ENCODE measurements around the gene HEXIM2.
"Not testable (repeated sequence)": the region's sequence is repeated elsewhere in the genome, so short reads cannot be mapped to it uniquely, and the experiment has no call there.

HEXIM2 gene, protein sequence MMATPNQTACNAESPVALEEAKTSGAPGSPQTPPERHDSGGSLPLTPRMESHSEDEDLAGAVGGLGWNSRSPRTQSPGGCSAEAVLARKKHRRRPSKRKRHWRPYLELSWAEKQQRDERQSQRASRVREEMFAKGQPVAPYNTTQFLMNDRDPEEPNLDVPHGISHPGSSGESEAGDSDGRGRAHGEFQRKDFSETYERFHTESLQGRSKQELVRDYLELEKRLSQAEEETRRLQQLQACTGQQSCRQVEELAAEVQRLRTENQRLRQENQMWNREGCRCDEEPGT

DNA sequence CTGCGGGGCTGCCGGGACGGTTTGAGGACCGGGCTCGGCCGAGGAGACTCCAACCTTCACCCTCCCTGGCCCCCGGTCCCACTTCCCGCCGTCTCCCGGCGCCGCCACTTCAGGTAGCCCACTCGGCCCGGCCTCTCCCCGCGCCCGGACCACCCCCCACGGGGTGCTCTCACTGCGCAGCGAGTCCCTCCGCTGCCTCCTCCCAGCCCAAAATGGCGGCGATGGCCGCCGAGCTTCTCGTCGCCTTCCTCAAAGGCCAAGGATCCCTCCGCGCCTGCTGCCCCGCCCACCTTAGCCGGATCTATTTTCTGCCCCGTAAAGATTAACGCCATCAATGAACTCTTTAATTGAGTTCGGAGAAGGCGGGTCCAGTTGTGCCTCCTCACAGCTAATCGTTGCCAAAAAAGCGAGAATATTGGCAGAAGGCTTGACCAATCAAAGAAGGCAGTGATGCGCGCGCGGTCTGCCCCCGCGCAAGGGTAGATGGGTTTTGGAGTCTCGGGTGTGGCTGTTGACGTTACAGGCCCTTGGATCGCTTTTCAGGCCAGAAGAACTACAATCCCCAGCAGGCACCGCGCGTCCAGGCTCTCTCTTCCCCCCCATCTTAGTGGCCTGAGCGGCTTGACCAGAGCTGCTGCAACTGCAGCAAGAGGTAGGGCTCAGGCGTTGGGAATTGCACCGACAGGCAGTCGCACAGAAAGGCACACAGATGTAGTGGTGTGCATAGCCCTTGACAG is at the start of gene HEXIM2:
Gene HEXIM2 (plus strand): TSS at position 588 of the 737 bp plus-strand sequence. CDS start 919 bp downstream, outside the sequence.
- DNase-seq: peak; percentile 98

DNA sequence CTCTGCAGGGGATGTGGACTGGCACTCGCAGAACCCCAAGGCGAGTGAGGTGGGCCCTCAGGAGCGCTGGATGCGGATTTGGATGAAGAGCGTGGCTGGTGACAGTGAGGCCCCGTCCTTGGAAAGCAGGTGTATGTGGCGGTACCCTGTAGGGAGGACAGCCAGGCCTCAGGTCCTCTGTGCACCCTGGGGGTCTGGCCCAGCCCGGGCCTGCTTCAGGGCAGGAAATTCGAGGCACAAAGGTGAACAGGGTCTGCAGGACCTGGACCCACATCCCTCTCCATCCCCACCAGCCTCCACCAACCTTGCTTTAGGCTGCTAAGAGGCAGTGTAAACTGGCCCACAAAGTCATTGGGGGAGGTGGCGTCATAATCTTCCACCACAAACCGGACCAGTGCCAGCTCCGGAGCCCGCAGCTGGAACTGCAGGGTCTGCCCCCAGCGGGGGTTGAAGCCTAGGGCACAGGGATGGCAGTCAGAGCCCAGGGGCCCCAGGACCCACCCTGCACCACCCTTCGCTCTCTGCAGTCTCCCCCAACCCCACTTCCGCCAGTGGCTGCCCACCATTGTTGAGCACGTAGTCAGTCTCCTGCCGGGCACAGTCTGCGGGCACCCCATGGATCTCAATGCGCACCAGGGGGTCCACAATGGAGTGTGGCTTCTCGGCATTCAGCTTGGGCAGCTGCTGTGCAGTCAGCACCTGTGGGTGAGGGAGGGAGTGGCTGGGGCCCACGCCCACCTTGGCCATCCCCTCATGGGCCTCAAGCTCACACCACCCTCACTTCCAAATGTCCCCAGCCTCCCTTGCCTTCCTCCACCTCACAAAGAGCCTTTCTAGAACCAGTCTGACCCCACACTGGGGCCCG is 48.9 kb upstream of the HEXIM2 start:
- DNase-seq: no peak

DNA sequence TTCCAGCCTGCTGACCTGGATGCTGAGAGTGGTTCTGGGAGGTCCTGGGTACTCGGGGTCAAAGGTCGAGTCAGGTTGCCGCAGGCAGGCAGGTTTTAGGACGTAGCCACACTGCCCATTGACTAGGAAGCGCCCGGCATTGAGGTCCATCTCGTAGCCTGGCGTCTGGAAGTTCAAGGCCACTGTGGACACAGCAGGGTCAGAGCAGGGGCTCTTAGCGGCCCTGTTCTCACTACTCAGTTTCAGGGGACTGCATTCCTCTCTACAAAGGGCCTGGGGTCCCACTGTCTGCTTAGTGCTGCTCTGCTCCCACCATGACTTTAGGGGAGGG is 48.3 kb upstream of the HEXIM2 start:
- DNase-seq: no peak

DNA sequence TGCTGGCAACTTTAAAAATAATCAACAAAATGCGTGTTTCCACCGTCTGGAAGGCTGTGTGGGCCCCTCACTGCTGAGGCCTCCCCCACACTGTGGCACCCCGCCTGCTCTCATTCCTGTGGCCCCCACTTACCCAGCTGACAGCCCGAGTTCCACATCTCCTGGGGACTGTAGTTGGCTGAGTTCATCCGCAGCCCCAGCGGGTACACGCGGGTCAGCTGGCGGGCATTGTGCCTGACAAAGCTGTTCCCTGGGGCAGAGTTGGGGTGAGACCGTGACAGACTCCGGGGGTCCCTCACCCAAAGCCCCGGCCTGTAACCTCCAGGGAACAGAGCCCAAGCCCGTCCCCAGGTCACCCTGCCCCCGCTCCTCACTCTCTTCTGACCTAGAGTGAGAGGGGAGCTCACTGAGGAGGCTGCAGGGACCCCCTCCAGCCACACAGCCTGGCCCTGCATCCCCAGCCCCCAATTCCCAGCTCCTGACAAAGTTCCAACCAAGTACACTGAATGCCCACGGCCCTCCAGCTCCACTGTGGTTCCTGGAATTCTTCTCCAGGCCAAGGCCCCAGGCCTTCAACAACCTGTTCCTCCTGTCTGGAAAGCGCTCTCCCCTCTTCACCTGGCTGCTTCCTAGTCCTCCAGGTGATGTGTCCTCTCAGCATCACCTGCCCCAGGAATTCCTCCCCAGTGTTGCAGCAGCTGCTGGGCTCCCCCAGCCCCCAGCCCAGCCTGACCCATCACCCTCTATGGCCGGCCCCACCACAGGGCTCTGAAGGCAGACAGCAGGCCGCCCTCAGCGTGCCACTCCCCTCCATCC is 47.4 kb upstream of the HEXIM2 start:
- DNase-seq: no peak

DNA sequence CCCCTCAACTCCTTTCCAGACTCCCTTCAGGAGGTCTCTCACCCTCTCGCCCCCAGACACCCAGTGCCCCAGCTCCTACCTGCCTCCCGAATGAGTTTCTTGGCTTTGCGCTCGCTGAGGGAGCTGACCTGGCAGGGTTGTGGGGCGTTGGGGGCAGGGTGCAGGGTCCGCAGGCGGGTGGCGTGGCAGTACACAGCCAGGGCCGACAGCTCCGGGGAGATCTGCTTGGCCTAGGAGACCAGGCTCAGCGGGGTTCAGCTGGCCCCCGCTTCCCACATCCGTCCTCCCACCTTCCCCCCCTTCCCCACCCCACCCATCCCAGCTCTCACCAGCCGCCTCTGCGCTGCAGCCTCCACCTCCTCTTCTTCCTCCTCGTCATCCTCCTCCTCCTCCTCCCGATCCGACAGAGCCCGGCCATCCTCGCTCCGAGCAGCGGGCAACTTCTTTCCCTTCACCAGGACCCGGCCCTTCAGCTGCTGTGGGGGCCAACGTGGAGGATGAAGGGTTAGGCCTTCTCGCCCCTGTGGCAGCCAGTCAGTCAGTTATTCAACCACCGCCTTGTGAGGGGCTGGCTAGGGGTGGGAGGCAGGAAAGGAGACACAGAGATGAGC is 46.6 kb upstream of the HEXIM2 start:
- no peak for DNase-seq

DNA sequence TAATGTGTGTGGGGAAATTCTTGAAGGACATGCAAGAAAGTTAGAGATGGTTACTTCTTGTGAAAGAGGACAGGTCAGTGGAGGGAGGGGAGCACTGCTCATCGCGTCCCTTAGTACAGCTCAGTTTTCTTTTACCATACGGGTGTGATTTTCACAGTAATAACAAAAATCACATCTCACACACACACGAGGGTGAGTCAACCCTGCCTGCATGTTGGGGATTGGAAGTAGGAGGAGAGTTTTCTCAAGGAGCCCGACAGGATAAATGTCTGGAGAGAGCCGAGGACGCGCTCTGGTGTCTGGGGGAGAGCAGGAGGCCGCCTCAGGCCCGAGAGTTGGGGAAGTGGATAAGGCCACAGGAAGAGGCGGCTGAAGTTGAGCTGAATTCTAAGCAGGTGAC is 45.8 kb upstream of the HEXIM2 start:
- no peak for DNase-seq

DNA sequence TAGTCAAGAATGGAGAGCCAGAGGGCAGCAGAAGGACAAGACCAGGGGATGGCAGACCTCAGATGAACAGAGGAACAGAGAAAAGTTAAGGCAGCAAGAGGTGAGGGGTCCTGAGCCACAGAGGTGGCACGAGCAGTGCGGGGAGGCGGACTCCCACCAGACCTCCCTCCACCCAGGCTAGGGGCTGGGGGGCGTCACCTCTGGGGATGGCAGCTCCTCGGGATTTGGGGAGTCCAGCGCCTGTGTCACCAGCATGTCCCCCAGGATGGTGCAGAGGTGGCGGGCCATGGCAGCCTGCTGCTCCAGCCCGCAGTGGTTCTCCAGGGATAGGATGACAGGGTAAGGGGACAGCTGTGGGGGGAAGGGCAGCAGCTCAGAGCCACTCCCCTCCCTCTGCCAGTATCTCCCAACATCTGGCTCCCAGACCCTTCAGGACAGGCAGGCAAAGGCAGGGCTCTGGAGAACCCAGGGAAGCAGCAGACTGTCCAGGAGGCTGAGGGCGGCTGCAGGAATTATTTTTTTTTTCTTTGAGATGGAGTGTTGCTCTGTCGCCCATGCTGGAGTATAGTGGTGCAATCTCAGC is 45.1 kb upstream of the HEXIM2 start:
- no peak for DNase-seq

DNA sequence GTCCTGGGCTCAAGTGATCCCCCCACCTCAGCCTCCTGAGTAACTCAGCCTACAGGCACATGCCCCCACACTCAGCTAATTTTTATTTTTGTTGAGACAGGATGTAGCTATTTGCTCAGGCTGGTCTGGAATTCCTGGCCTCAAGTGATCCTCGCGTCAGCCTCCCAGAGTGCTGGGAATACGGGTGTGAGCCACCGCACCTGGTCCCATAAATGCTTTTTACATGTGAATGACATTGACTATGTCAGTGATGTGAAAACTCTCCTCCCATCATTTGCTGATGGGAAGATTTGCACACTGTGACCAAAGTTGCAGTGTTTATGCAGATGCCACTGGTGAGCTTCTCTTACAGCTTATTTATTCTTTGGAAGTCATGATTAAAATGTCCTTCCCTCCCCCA is 44.3 kb upstream of the HEXIM2 start:
- no peak for DNase-seq

DNA sequence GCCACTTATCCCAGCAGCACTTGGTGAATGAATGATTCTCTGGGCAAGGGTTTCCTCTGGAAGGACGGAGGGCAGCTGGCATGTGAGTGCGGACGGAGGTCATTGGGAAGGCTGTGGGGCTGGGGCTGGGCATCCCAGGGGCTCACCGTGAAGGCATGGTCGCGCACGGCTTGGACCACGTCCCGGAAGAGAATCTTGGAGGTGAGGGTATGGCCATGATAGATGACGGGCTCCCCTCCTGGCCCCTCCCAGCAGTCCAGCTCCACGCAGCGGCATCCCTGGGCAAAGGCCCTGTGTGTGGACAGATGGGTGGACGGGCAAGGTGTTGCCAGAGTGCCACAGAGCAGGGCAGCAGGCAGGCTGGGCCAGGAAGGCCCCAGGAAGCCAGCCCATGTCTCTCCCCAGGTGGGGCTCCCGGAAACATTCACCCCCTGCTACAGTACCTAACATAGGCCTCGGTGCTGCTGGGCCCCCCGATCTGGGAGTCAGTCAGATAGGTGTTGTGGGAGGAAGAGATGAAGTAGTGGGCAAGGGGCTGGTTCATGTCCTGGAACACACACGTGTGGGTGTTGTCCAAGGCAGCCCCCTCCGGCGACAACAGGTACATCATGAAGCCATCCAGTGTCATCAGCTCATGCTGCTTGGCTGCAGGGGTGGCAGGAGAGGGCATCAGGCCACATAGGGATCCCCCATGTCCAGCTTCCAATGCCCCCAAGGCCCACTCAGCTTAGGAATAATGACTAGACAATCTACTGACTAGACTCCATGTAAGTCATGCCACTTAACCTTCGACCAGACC is 43.6 kb upstream of the HEXIM2 start:
- DNase-seq: no peak

DNA sequence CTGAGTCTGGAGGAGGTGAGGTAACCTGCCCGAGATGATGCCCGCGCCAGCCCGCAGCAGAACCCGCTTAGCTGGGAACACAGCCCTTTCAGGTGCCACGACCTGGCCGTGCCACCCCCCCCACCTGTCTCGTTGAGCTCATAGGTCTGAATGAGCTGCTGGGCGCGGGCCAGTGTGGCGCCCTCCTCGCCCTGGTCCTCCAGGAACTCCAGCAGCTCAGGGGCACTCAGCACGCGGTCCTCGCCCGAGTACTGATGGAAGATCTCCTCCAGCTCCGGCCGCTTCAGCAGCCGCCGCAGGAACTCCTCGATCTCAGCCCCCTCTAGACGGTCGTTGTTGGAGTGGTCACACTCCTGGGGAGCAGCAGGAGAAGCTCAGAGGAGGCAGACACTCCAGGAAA is 43.0 kb upstream of the HEXIM2 start:
- DNase-seq: no peak

DNA sequence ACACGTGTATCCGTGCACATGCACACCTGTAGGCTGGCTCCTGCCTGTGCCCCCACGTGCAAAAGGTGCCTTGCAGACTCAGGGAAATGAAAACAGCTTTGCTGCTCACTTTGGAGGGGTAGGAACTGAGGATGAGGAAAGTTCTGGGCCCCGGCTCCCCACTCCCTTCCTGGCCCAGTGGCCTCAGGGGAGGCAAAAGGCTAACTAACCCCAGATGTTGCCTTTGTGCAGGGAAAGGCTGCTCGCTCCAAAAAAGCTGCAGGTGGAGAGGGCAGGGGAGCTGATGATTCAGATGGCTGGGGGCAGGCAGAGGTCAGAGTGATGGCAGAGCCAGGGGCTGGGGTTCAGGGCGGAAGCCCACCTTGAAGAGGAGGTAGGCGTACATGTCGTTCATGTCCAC is 41.7 kb upstream of the HEXIM2 start:
- DNase-seq: no peak

DNA sequence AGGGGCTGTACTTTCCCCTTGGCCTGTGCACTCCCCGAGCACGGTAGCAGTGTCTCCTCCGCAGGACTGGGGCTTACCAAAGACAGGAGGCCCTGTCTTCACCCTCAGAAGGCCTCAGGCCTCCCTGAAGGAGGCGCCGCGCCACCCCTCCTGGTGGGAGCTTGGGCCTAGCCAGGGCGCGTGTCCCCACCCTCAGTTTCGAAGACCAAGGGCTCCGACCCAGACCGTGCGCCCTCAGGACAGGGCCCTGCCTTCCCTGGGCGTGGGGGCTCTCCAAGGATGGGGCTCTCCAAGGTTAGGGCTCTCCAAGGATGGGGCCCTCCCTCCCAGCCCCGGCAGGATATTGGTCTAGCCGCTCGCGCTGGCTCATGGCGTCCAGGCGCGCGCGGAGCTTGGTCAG is 41.1 kb upstream of the HEXIM2 start:
- no peak for DNase-seq

DNA sequence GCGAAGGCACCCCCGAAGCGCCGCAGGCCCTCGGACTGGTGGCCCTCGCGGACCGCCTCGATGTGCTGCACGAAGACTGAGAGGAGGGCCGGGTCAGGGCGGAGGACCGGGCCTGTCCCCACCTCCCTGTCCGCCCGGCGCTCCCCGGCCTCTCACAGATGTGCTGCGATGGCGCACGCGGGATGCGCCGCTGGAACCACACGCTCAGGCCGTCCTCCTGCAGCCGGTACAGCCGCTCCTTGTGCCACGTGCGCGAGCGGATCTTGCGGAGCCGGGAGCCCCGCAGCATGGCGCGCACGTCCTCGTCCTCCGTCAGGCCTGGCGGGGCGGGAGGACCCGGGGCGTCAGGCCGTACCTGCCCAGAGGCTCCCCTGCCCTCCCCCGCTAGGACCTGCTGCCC is 40.6 kb upstream of the HEXIM2 start:
- no peak for DNase-seq

DNA sequence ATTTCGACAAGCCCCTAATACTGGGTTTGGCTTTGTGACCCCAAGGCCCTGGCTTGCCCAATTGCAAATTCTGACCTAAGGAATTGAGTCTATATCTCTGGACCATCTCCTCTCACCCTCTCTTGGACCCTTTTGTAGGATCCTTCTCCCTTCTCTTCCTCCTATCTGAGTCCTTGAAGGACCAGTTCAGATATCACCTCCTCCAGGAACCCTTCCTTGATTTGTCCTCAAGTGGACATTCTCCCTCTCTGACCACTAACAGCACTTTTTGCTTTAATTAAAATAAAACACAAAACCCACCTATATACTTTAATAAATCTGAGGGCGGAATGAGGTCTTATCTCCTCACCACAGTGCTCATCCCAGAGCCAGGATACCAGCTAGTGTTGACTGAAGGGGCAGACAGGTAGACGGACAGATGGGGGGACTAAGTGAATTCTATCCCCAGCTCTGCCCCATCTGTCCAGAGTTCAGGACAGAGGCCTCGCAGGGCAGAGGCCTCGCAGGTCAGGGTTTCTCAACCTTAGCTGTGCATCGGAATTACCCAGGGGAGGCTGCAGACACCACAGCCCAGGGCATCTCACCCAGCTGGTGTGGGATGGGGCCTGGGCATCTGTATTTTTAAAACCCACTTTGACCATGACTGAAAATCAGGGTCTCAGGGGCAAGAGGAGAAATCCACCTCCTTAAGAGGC is 38.5 kb upstream of the HEXIM2 start:
- DNase-seq: no peak

DNA sequence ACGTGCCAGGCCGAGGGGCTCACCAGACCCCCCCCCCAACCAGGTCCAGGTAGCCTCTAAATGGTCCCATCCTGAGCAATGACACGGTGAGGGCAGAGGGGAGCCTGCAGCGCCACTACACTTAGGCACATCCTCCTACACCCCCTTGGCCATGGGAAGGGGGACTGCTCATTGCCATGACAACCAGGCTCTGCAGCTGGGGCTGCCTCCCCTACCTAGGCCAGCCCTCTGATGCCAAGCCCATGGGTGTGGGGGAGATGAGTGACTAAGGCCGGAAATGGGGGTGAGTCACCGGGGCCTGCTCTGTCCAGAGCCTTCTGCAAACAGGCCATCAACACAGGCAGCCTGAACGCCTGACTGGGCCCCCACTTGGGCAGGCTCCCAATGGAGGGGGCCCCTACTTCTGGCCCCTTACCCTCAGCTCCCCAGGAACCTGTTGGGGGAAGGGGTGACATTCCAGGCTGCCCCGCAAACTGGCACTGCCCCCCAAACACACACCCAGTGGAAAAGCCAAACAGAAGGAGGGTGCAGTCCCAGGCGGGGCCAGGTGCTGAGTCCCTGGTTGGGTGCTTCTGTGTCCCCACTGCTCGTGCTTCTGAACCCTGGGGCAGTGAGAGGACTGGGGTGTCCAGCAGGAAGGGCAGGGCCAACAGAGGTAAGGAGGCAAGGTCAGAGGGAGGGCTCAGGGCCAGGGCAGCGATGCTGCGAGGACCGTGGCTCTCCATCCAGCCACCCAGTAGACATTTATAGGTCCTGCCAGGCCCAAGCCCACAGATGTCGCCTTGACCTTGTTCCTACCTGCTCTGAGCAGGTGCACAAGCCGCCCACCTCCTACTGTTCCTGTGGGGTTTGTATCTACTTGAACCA is 37.5 kb upstream of the HEXIM2 start:
- no peak for DNase-seq

DNA sequence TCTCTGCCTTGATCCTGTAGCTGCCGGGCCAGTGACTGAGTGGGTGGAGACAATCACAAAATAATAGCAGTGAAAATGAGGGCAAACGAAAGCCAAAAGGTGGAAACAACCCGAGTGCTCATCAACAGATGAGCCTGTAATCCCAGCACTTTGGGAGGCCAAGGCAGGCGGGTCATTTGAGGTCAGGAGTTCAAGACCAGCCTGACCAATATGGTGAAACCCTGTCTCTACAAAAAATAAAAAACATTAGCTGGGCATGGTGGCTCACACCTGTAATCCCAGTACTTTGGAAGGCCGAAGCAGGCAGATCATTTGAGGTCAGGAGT is 36.9 kb upstream of the HEXIM2 start:
- not testable (repeated sequence) for DNase-seq

DNA sequence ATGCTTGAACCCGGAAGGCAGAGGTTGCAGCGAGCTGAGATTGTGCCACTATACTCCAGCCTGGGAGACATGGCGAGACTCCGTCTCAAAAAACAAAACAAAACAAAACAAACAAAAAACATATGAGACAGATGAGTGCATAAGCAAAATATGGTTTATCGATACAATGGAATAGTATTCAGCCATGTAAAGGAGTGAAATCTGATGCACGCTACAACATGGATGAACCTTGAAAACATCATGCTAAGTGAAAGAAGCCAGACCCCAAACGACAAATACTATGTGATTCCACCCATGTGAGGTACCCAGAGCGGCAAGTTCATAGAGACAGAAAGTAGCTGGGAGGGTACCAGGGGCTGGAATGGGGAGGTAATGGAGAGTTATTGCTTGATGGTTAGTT is 36.2 kb upstream of the HEXIM2 start:
- DNase-seq: no peak

DNA sequence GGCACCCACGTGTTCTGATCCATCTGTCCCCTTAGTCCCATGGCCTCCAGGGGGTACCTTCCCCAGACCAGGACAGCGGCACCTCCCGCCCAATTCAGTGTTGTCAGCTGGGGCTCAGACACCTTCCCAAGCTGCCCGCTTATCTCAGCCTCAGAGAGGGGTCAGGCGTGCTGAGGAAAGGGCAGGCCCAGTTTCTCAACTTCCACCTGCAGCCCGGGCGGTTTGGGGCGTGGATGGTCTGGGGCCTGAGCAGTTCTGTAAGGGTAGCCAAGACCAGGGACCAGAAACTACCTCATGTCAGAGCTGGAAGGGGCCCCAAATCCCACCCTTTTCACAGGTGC is 34.5 kb upstream of the HEXIM2 start:
- no peak for DNase-seq

DNA sequence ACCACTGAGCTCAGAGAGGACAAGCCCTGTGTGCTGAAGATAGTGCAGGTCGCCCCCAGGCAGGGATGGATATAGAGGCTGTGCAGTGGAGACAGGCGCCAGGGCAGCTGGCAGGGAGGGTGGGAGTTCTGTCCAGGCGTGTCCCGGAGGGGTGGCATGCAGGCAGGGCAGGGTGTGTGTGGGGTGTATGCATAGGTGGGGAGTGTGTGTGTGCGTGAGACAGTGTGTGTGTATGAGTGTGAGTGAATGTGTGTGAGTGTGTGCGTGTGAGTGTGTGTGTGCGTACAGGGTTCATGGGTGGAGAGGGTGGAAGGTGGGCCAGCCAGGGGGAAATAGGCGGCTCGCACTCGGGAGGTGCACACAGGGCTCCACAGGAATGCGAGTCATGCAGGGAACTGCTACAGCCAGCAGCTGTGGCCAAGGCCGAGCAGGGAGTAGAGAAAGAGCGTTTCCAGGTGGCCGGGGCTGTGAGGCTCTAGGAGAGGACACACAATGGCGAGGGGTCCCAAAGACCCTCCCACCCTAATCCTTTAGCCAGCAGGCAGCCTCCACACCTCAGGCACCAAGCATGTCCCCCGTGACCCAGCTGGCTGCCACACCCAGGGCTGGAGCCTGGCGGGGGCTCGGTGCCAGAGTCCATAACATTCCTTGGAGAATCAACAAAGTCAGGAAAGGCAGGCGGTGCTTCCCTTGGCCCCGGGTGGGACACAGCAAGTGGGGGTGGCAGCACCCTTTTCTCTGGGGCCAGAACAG is 34.0 kb upstream of the HEXIM2 start:
- DNase-seq: no peak
